Muscle of leg (tissue), 16 donors: ENCODE data around the gene FZD10. TPM values are rescaled to one million over a fixed set of nuclear protein-coding genes. Genes with fewer than 3 reads are reported as not detected.

Source experiments
- DNase-seq: peaks from one replicate; pipeline ENCODE4 v3.0.0; 2013
- H3K27ac ChIP-seq: one replicate; pipeline ENCODE4 v1.5.1; 2013; ENCODE audit warnings: mild to moderate bottlenecking, low read length, control low read depth
- H3K27me3 ChIP-seq: one replicate; pipeline ENCODE4 v1.6.1; 2013; ENCODE audit warnings: low read length; ENCODE audit not compliant: control insufficient read depth, insufficient read depth
- H3K36me3 ChIP-seq: one replicate; pipeline ENCODE4 v1.6.1; 2013; ENCODE audit warnings: low read length; ENCODE audit not compliant: control insufficient read depth, insufficient read depth
- H3K4me1 ChIP-seq: one replicate; pipeline ENCODE4 v1.6.1; 2013; ENCODE audit warnings: low read length; ENCODE audit not compliant: control insufficient read depth, insufficient read depth
- H3K4me3 ChIP-seq: one replicate; pipeline ENCODE4 v1.5.1; 2013; ENCODE audit warnings: low read length, control low read depth
- H3K9me3 ChIP-seq: replicated peaks from 2 replicates; pipeline ENCODE4 v1.6.1; 2013; ENCODE audit warnings: low read depth, low read length; ENCODE audit not compliant: control insufficient read depth
- WGBS: methylation state at CpG from one replicate; pipeline ENCODE4 v1.1.5; 2013; ENCODE audit warnings: missing lambda C conversion rate; ENCODE audit not compliant: insufficient coverage; 5-methylcytosine and 5-hydroxymethylcytosine counted together
- long read RNA-seq, 11 donors: transcript quantifications; one replicate each; lab custom pipeline, GENCODE V29; 2026
- polyA plus RNA-seq, 8 donors: library from polyadenylated mRNA; unstranded; fragments of 120-200 nt; gene quantifications; one replicate each; pipeline versions ENCODE4 v1.2.1 to v1.2.3, GENCODE V29; 2013; ENCODE audit warnings: inconsistent platforms in 1 of 8, low replicate concordance in 1 of 8; ENCODE audit not compliant: insufficient read length in 8 of 8, insufficient read depth in 1 of 8
- total RNA-seq: library from RNA; stranded (reverse); fragments of 120-200 nt; gene quantifications from one replicate; pipeline ENCODE4 v1.2.4, GENCODE V29; 2013

Gene FZD10, protein sequence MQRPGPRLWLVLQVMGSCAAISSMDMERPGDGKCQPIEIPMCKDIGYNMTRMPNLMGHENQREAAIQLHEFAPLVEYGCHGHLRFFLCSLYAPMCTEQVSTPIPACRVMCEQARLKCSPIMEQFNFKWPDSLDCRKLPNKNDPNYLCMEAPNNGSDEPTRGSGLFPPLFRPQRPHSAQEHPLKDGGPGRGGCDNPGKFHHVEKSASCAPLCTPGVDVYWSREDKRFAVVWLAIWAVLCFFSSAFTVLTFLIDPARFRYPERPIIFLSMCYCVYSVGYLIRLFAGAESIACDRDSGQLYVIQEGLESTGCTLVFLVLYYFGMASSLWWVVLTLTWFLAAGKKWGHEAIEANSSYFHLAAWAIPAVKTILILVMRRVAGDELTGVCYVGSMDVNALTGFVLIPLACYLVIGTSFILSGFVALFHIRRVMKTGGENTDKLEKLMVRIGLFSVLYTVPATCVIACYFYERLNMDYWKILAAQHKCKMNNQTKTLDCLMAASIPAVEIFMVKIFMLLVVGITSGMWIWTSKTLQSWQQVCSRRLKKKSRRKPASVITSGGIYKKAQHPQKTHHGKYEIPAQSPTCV
- total RNA-seq (11.0 TPM), polyA plus RNA-seq (10 to 100 TPM in 7 of 8 donors, 1 to 10 TPM in 1; 9.8 to 15.4 (median 12.9) TPM)
- long read RNA-seq, donor 1, transcript FZD10-202 (1 exons, 3,282 nt), result major isoform, 16 of 16 reads
- long read RNA-seq, donor 1, partial matches to known transcripts, result 0 of 16 reads
- long read RNA-seq, donor 1, other reads (novel, unspliced or antisense), result 0 of 16 reads
- long read RNA-seq, donor 2, transcript FZD10-202 (1 exons, 3,282 nt), result major isoform, 5 of 5 reads
- long read RNA-seq, donor 2, partial matches to known transcripts, result 0 of 5 reads
- long read RNA-seq, donor 2, other reads (novel, unspliced or antisense), result 0 of 5 reads
- long read RNA-seq, donor 3, transcript FZD10-202 (1 exons, 3,282 nt), result major isoform, 33 of 33 reads
- long read RNA-seq, donor 3, partial matches to known transcripts, result 0 of 33 reads
- long read RNA-seq, donor 3, other reads (novel, unspliced or antisense), result 0 of 33 reads
- long read RNA-seq, donor 4, transcript FZD10-202 (1 exons, 3,282 nt), result major isoform, 19 of 19 reads
- long read RNA-seq, donor 4, partial matches to known transcripts, result 0 of 19 reads
- long read RNA-seq, donor 4, other reads (novel, unspliced or antisense), result 0 of 19 reads
- long read RNA-seq, donor 5, transcript FZD10-202 (1 exons, 3,282 nt), result major isoform, 34 of 34 reads
- long read RNA-seq, donor 5, partial matches to known transcripts, result 0 of 34 reads
- long read RNA-seq, donor 5, other reads (novel, unspliced or antisense), result 0 of 34 reads
- long read RNA-seq, donor 6, transcript FZD10-202 (1 exons, 3,282 nt), result major isoform, 27 of 27 reads
- long read RNA-seq, donor 6, partial matches to known transcripts, result 0 of 27 reads
- long read RNA-seq, donor 6, other reads (novel, unspliced or antisense), result 0 of 27 reads
- long read RNA-seq, donor 7, transcript FZD10-202 (1 exons, 3,282 nt), result major isoform, 32 of 32 reads
- long read RNA-seq, donor 7, partial matches to known transcripts, result 0 of 32 reads
- long read RNA-seq, donor 7, other reads (novel, unspliced or antisense), result 0 of 32 reads
- long read RNA-seq, donor 8, transcript FZD10-202 (1 exons, 3,282 nt), result major isoform, 12 of 12 reads
- long read RNA-seq, donor 8, partial matches to known transcripts, result 0 of 12 reads
- long read RNA-seq, donor 8, other reads (novel, unspliced or antisense), result 0 of 12 reads
- long read RNA-seq, donor 9, transcript FZD10-202 (1 exons, 3,282 nt), result major isoform, 24 of 24 reads
- long read RNA-seq, donor 9, partial matches to known transcripts, result 0 of 24 reads
- long read RNA-seq, donor 9, other reads (novel, unspliced or antisense), result 0 of 24 reads
- long read RNA-seq, donor 10, transcript FZD10-202 (1 exons, 3,282 nt), result major isoform, 29 of 29 reads
- long read RNA-seq, donor 10, partial matches to known transcripts, result 0 of 29 reads
- long read RNA-seq, donor 10, other reads (novel, unspliced or antisense), result 0 of 29 reads
- long read RNA-seq, donor 11, transcript FZD10-202 (1 exons, 3,282 nt), result major isoform, 29 of 29 reads
- long read RNA-seq, donor 11, partial matches to known transcripts, result 0 of 29 reads
- long read RNA-seq, donor 11, other reads (novel, unspliced or antisense), result 0 of 29 reads

GRCh38 chr12:130162267-130162666 is at the start of gene FZD10:
Gene FZD10 (plus strand): TSS chr12:130162464. CDS start chr12:130162943, 479 bp downstream.
- Histone ChIP-seq H3K27ac (peak within 1 kb of the TSS; percentile 59), H3K36me3 (peaks cover 3% of the 10 kb centered on the region), H3K27me3 (peaks cover 62% of the 10 kb centered on the region), H3K4me1 (peaks cover 48% of the 10 kb centered on the region), H3K9me3 (no peaks in the 10 kb centered on the region), H3K4me3 (peak within 1 kb of the TSS; percentile 66)
- peak; percentile 89 for DNase-seq
- WGBS, result 0% methylated on average over 51 of the region's 51 CpGs

GRCh38 chr12:130114952-130115351 is 47.3 kb upstream of the FZD10 start:
- Histone ChIP-seq H3K36me3 (no peaks in the 10 kb centered on the region), H3K4me3 (no peak overlapping the region), H3K9me3 (no peaks in the 10 kb centered on the region), H3K27me3 (no peaks in the 10 kb centered on the region), H3K27ac (no peak overlapping the region), H3K4me1 (peaks cover 43% of the 10 kb centered on the region)
- no peak for DNase-seq
- WGBS, result 66% methylated on average over 17 of the region's 20 CpGs

GRCh38 chr12:130115646-130116045 is 46.6 kb upstream of the FZD10 start:
- H3K27ac ChIP-seq, result no peak overlapping the region
- DNase-seq, result no peak
- H3K4me3 ChIP-seq, result no peak overlapping the region
- H3K27me3 ChIP-seq, result no peaks in the 10 kb centered on the region
- H3K9me3 ChIP-seq, result no peaks in the 10 kb centered on the region
- WGBS, result 82% methylated on average over 6 of the region's 8 CpGs
- peaks cover 50% of the 10 kb centered on the region for H3K4me1 ChIP-seq
- no peaks in the 10 kb centered on the region for H3K36me3 ChIP-seq

- Histone ChIP-seq H3K36me3 (no peaks in the 10 kb centered on the region), H3K27ac (no peak overlapping the region), H3K9me3 (no peaks in the 10 kb centered on the region), H3K4me3 (no peak overlapping the region), H3K4me1 (peaks cover 61% of the 10 kb centered on the region), H3K27me3 (no peaks in the 10 kb centered on the region)
- 88% methylated on average over 3 of the region's 6 CpGs for WGBS
- no peak for DNase-seq
Observed at GRCh38 chr12:130116791-130117190, 45.5 kb upstream of the FZD10 start.

GRCh38 chr12:130117233-130117632 is 45.0 kb upstream of the FZD10 start:
- Histone ChIP-seq H3K4me3 (no peak overlapping the region), H3K27ac (peak overlapping the region; percentile 45), H3K36me3 (no peaks in the 10 kb centered on the region), H3K9me3 (no peaks in the 10 kb centered on the region), H3K27me3 (no peaks in the 10 kb centered on the region), H3K4me1 (peaks cover 61% of the 10 kb centered on the region)
- DNase-seq, result peak; percentile 53
- 12% methylated on average over 5 of the region's 7 CpGs for WGBS

GRCh38 chr12:130117701-130118100 is 44.6 kb upstream of the FZD10 start:
- peak; percentile 87 for DNase-seq
- Histone ChIP-seq H3K27me3 (no peaks in the 10 kb centered on the region), H3K9me3 (no peaks in the 10 kb centered on the region), H3K4me1 (peaks cover 64% of the 10 kb centered on the region), H3K27ac (peak overlapping the region; percentile 45), H3K36me3 (no peaks in the 10 kb centered on the region), H3K4me3 (no peak overlapping the region)
- WGBS, result 33% methylated on average over 1 of the region's 5 CpGs

DNA sequence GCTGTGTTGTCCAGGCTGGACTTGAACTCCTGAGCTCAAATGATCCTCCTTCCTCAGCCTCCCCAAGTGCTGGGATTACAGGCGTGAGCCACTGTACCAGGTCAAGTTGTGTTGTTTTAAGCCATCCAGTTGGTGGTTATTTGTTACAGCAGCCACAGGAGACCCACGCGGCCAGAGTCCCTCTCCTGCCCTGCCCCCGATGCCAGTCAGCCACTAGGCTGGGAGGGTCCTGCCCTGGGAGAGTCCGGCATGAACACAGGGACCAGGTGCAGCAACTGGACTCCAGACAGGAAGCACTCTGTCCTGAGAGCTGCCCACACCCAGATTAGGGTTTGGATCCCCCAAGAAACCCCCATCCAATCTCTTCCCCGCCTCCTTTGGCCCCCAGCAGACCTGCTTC is 44.1 kb upstream of the FZD10 start:
- no peaks in the 10 kb centered on the region for H3K27me3 ChIP-seq
- peaks cover 69% of the 10 kb centered on the region for H3K4me1 ChIP-seq
- peak overlapping the region; percentile 20 for H3K27ac ChIP-seq

GRCh38 chr12:130119241-130119861 is 42.9 kb upstream of the FZD10 start:
- 89% methylated on average over 12 of the region's 27 CpGs for WGBS
- Histone ChIP-seq H3K4me3 (no peak overlapping the region), H3K4me1 (peaks cover 72% of the 10 kb centered on the region), H3K9me3 (no peaks in the 10 kb centered on the region), H3K27me3 (no peaks in the 10 kb centered on the region), H3K27ac (no peak overlapping the region), H3K36me3 (no peaks in the 10 kb centered on the region)
- no peak for DNase-seq

More for the DNA sequence above, 44.1 kb upstream of the FZD10 start:
- no peaks in the 10 kb centered on the region for H3K36me3 ChIP-seq
- no peak for DNase-seq
- H3K4me3 ChIP-seq, result no peak overlapping the region
- no peaks in the 10 kb centered on the region for H3K9me3 ChIP-seq
- 61% methylated on average over 5 of the region's 6 CpGs for WGBS
